HG03575 (cell line): Measurements from ENCODE around the gene CHD6.

Experiments
- ATAC-seq: cut with Tn5 transposase; IDR thresholded peaks from one replicate; pipeline ENCODE4 v1.9.1; 2021; ENCODE audit not compliant: unreplicated experiment, insufficient number of reproducible peaks, low FRiP score; ENCODE audit errors: extremely low read depth

Gene CHD6

GRCh38 chr20:41598719-41599118 is 19.5 kb downstream of the CHD6 start:
- no peak for ATAC-seq

DNA sequence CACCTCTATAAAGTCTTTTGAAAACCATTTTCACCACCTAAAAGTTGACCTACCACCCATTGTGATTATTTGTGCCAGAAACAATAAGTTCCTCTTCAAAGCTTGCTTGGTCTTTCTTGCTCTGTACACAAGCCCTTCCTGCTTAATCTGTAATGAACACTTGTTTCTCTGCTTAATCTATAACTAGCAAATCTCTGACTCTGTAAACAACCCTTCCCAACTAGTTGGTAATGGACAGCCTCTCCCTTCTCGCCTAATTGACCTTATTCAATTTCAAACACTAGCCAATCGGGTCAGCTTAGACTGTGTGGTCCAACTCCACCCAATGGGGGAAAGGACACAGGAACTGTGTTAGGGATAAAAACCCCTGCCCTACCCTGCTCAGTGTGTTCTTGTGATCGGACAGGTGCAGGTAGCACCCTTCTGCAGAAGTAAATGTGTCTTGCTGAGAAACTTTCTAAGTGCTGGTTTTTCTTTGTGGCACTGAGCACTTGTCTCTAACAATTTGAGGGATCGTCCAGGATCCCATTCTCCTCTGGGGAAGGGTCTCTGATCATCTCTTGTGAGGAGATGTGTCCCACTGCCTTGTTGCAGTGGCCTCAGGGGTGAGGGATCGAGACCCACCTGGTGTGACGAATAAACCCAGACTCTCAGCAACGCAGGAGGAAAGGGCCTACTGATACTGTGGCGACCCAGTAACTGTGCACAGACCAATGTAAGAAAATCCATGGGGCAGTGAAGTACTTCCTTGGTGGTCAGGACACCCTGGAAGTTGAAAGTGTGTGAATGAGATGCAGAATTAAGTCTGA is 23.5 kb downstream of the CHD6 start:
- ATAC-seq: no peak

GRCh38 chr20:41592516-41593216 is 25.5 kb downstream of the CHD6 start:
- no peak for ATAC-seq

DNA sequence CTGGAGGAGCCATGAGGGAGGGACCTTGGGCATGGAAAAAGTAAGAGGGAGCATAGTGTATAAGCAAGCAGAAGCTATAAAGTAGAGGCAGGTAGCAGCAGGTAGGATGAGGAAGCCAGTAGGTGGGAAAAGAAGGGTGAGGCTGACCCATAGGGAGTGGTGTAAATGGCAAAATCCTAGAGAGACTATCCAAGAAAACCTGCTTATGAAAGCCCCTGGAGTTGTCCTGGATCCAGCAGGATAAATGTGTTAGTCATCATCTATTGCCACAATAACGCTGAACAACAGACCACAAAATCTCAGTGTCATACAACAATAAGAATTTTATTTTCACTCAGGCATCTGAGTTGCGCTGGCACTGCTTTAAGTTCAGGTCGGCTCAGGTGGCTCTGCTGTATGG is 30.2 kb downstream of the CHD6 start:
- ATAC-seq: no peak

DNA sequence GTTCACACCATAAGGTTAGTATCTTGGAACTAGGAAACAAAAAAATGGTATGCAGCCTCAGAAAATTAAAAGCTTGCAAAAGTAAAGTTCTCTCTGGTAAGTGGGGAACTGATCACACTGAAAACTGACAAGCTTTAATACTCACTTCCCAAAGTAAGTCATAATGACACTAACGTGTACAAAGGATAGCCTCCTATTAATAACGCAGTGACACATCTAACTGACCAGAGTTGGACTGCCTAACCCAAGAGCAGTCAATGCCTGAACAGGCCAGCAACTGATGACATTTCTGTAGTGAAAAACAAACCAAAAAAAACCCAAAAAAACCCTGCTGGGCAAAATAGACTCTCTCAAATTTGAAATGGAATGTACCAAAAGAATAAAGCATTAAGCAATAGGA is 30.7 kb downstream of the CHD6 start:
- ATAC-seq: no peak

DNA sequence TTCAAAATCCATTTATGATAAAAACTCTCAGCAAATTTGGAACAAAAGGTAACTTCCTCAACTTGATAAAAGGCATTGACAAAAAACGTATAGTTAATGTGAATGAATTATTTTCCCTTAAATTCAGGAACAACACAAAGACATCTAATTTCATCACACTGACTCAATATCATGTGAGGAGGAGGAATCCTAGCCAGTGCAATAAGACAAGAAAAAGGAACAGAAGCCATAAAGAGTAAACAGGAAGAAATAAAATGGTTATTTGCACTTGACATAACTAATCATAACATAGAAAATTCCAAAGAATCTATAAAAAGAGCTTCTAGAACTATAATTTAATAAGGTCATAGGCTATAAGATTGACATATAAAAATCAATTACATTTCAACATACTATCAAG is 31.4 kb downstream of the CHD6 start:
- ATAC-seq: no peak

- no peak for ATAC-seq
Observed at GRCh38 chr20:41580350-41580749, 37.8 kb downstream of the CHD6 start.

DNA sequence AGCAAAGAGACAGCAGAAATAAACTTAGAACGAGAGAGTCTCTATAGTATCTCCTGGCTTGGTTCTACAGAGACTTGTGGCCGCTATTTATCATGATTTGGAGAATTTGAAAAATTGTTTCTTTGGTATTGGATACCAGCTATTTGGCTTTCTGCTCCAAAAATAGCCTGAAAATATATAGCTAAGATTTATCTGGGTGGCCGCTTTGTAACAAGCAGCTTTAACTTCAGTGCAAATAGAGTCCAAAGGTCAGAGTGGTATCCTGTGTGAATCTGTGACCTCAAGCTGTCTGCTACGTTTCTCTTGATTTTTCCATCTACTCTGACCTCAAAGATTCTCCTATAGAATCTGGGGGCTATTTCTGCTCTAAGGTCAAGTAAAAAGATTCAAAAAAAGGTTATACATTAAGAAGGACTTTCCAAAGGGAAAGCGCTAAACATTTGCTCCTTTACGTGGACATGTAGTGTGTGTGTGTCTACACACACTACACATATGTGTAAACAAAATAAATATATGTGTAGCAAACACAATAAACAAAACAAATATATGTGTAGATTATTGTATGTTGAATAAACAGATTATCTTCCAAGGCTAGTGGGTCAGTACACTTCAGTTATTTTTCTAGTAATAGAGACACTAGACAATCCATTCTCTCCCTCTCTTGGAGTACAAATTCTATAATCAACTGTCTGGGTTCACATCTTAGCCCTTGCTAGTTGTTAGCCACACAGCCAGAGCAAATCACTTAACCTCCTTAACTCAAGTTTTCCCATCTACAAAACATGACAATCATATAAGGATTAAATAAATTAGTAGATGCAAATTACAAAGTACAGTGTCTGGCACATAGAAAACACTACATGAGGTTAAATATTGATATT is 40.8 kb downstream of the CHD6 start:
- ATAC-seq: no peak

DNA sequence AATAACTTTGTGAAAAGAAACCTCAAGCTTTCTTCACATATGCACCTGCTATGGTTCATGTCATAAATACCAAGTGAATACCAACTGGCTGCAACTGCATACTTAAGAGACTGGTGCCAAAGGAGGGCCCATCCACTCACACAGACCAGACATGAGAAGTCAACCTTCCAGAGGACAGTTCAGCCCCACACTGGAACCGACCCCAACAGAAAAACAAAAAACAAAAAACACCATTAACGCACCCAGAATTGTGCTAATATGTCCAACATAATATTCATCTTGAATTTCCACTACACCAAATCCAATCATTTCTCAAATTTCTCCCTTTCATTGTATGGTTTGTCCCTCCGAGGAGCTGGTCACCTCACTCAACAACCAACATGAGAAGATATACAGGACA is 42.8 kb downstream of the CHD6 start:
- no peak for ATAC-seq

GRCh38 chr20:41574802-41575389 is 43.3 kb downstream of the CHD6 start:
- no peak for ATAC-seq

- no peak for ATAC-seq
Observed at GRCh38 chr20:41573955-41574354, 44.2 kb downstream of the CHD6 start.

DNA sequence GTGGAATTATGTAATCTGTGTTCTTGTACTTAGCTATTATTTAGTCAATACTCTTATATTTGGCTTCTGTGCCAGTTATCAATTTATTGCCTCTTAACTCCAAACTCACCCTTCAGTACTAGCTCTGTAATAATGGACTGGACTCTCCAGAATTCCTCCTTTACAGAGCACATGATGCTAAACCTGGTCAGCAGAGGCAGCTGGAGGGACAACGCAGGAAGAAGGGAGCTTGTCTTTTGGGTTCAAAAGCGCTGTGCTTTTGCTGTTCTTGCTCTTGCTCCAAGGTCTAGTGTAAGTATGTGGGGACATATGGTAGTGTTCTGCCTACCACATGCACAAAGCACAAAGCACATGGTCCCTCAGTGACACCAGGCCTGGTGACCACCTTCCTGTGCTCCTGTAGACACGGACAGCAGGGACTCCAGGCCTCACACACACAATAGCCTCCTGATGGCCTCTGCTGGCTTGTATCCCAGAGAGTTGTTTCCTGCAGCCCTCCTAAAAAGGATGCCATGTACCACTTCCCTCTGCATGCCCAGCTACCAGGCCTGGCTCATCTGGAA is 46.1 kb downstream of the CHD6 start:
- ATAC-seq: no peak

- ATAC-seq: no peak
Observed at GRCh38 chr20:41571006-41571405, 47.2 kb downstream of the CHD6 start.

DNA sequence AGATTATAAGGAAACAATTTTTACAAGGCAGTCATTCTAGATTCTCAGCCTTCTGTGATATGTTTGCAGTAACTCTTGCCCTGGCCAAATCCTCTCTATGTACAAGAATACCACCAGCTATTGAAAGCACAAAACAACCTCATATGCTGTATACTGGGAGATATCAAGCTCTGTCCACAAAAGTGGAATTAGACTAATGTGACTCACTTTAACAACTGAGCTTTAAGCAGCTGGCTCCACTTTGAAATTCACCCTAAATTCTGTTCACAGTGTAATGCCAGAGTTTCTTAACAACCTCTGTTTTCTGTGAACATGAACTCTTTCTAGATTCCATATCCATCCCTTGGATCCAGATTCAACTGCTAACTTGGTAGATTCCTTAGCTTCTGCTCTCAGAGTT is 47.6 kb downstream of the CHD6 start:
- no peak for ATAC-seq

DNA sequence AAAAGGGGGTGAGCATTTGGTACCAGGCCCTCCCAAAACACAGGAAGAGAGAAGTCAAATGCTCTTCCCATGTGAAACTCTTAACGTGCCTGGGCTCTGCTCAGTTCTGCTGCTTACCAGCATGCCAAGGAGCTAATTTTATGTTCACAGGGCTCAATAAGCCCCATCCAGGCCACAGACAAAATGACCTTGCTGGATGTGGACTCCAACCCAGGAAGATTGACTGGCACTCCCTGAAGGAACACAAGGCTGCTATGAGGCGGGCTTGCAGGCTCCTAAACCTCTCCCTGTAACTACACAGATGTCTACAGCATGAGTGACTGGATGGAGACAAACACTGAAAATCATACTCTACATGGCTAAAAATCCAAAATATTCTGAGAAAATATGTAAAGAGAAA is 50.6 kb downstream of the CHD6 start:
- no peak for ATAC-seq

GRCh38 chr20:41566896-41567527 is 51.2 kb downstream of the CHD6 start:
- no peak for ATAC-seq

- ATAC-seq: no peak
Observed at GRCh38 chr20:41563087-41563486, 55.1 kb downstream of the CHD6 start.

GRCh38 chr20:41560970-41561369 is 57.2 kb downstream of the CHD6 start:
- no peak for ATAC-seq

DNA sequence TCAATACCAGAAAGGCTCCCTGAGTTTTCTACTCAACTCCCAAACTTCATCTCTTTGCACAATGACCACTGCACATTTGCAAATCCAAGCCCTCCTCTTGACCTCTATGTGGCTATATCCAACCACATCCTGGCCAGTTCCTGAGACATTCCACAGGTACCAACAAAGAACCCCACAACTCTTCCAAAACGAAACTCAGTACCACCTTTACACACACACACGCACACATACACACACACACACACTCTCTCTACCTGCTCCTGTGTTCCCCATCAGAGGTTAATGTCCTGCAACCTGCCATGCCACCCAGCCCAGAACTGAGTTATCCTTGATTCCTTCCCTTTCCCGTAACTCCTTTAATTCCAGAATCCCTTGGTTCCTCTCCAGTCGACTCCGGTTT is 58.5 kb downstream of the CHD6 start:
- no peak for ATAC-seq
